Measurements from ENCODE around the gene OPA3. TPM values are rescaled to one million over a fixed set of nuclear protein-coding genes. Genes with fewer than 3 reads are reported as not detected.
A peak's percentile ranks its signal among the peaks of the same experiment; 100 is the strongest.

The OPA3 gene
- total and polyA plus RNA-seq, 4 donors: 2.0 to 8.8 (median 5.7) TPM

- Histone ChIP-seq H3K27me3 (ENCODE audit: control insufficient read depth in 1 of 2, insufficient read depth in 2 of 2, low read length in 1 of 2) (no peaks in the 10 kb centered on the region), H3K36me3 (ENCODE audit: control insufficient read depth in 1 of 2, insufficient read depth in 2 of 2, low read length in 1 of 2) (no peaks in the 10 kb centered on the region), H3K9me3 (ENCODE audit: control insufficient read depth, low read length) (no peaks in the 10 kb centered on the region), H3K4me3 (ENCODE audit: low read length in 2 of 2) (no peak overlapping the region), H3K4me1 (ENCODE audit: control insufficient read depth in 1 of 2, insufficient read depth in 2 of 2, low read length in 2 of 2) (no peaks in the 10 kb centered on the region), H3K27ac (ENCODE audit: low read depth in 1 of 2, low read length in 2 of 2) (no peak overlapping the region)
- WGBS, 2 donors: 80 to 86% methylated on average over 9 to 11 of the region's 11 CpGs
- intact Hi-C loops (cut with DNase I): loop anchor here in 1 of 2 donors (1.0 kb wide), 1 partner anchor 37 kb away; no protein-coding TSS in a partner anchor
- DNase-seq (no peak), ATAC-seq (ENCODE audit: low FRiP score) (no peak)
These were observed 23.9 kb downstream of the OPA3 start for GRCh38 chr19:45560686-45561085.

GRCh38 chr19:45560038-45560437, 24.6 kb downstream of the OPA3 start:
- H3K27ac ChIP-seq (ENCODE audit: low read depth in 1 of 2, low read length in 2 of 2): no peak overlapping the region
- no peaks in the 10 kb centered on the region for H3K4me1 ChIP-seq (ENCODE audit: control insufficient read depth in 1 of 2, insufficient read depth in 2 of 2, low read length in 2 of 2)
- no peaks in the 10 kb centered on the region for H3K27me3 ChIP-seq (ENCODE audit: control insufficient read depth in 1 of 2, insufficient read depth in 2 of 2, low read length in 1 of 2)
- H3K4me3 ChIP-seq (ENCODE audit: low read length in 2 of 2): no peak overlapping the region
- intact Hi-C loops (cut with DNase I): loop anchor here in 1 of 2 donors (1.0 kb wide), 1 partner anchor 37 kb away; no protein-coding TSS in a partner anchor
- no peaks in the 10 kb centered on the region for H3K36me3 ChIP-seq (ENCODE audit: control insufficient read depth in 1 of 2, insufficient read depth in 2 of 2, low read length in 1 of 2)
- no peaks in the 10 kb centered on the region for H3K9me3 ChIP-seq (ENCODE audit: control insufficient read depth, low read length)
- 89 to 92% methylated on average over 5 of the region's 5 CpGs for WGBS, 2 donors
- no peak for DNase-seq
- no peak for ATAC-seq (ENCODE audit: low FRiP score)

GRCh38 chr19:45558399-45558878, 26.2 kb downstream of the OPA3 start:
- H3K27me3 ChIP-seq (ENCODE audit: control insufficient read depth in 1 of 2, insufficient read depth in 2 of 2, low read length in 1 of 2): no peaks in the 10 kb centered on the region
- no peak overlapping the region for H3K27ac ChIP-seq (ENCODE audit: low read depth in 1 of 2, low read length in 2 of 2)
- H3K9me3 ChIP-seq (ENCODE audit: control insufficient read depth, low read length): no peaks in the 10 kb centered on the region
- no peaks in the 10 kb centered on the region for H3K4me1 ChIP-seq (ENCODE audit: control insufficient read depth in 1 of 2, insufficient read depth in 2 of 2, low read length in 2 of 2)
- DNase-seq (peak in 1 of 2 donors; percentile 58), ATAC-seq (ENCODE audit: low FRiP score) (no peak)
- intact Hi-C loops (cut with DNase I): no loop called here
- H3K36me3 ChIP-seq (ENCODE audit: control insufficient read depth in 1 of 2, insufficient read depth in 2 of 2, low read length in 1 of 2): no peaks in the 10 kb centered on the region
- 40 to 41% methylated on average over 10 of the region's 10 CpGs for WGBS, 2 donors
- no peak overlapping the region for H3K4me3 ChIP-seq (ENCODE audit: low read length in 2 of 2)

GRCh38 chr19:45556835-45557234, 27.8 kb downstream of the OPA3 start:
- Histone ChIP-seq H3K4me3 (ENCODE audit: low read length in 2 of 2) (no peak overlapping the region), H3K4me1 (ENCODE audit: control insufficient read depth in 1 of 2, insufficient read depth in 2 of 2, low read length in 2 of 2) (no peaks in the 10 kb centered on the region), H3K9me3 (ENCODE audit: control insufficient read depth, low read length) (no peaks in the 10 kb centered on the region), H3K27ac (ENCODE audit: low read depth in 1 of 2, low read length in 2 of 2) (no peak overlapping the region), H3K36me3 (ENCODE audit: control insufficient read depth in 1 of 2, insufficient read depth in 2 of 2, low read length in 1 of 2) (no peaks in the 10 kb centered on the region), H3K27me3 (ENCODE audit: control insufficient read depth in 1 of 2, insufficient read depth in 2 of 2, low read length in 1 of 2) (no peaks in the 10 kb centered on the region)
- DNase-seq (no peak), ATAC-seq (ENCODE audit: low FRiP score) (no peak)
- WGBS, 2 donors: 93 to 94% methylated on average over 5 of the region's 5 CpGs
- intact Hi-C loops (cut with DNase I): no loop called here

- no peak overlapping the region for H3K27ac ChIP-seq (ENCODE audit: low read depth in 1 of 2, low read length in 2 of 2)
- H3K4me1 ChIP-seq (ENCODE audit: control insufficient read depth in 1 of 2, insufficient read depth in 2 of 2, low read length in 2 of 2): no peaks in the 10 kb centered on the region
- DNase-seq (no peak), ATAC-seq (ENCODE audit: low FRiP score) (no peak)
- no peaks in the 10 kb centered on the region for H3K36me3 ChIP-seq (ENCODE audit: control insufficient read depth in 1 of 2, insufficient read depth in 2 of 2, low read length in 1 of 2)
- WGBS, 2 donors: 68 to 70% methylated on average over 1 of the region's 1 CpG
- no peaks in the 10 kb centered on the region for H3K9me3 ChIP-seq (ENCODE audit: control insufficient read depth, low read length)
- H3K27me3 ChIP-seq (ENCODE audit: control insufficient read depth in 1 of 2, insufficient read depth in 2 of 2, low read length in 1 of 2): no peaks in the 10 kb centered on the region
- H3K4me3 ChIP-seq (ENCODE audit: low read length in 2 of 2): no peak overlapping the region
- intact Hi-C loops (cut with DNase I): no loop called here
These were observed 30.1 kb downstream of the OPA3 start for GRCh38 chr19:45554481-45554880.

GRCh38 chr19:45553464-45553863, 31.1 kb downstream of the OPA3 start:
- H3K9me3 ChIP-seq (ENCODE audit: control insufficient read depth, low read length): no peaks in the 10 kb centered on the region
- DNase-seq (no peak), ATAC-seq (ENCODE audit: low FRiP score) (no peak)
- H3K27ac ChIP-seq (ENCODE audit: low read depth in 1 of 2, low read length in 2 of 2): no peak overlapping the region
- intact Hi-C loops (cut with DNase I): no loop called here
- no peaks in the 10 kb centered on the region for H3K27me3 ChIP-seq (ENCODE audit: control insufficient read depth in 1 of 2, insufficient read depth in 2 of 2, low read length in 1 of 2)
- H3K36me3 ChIP-seq (ENCODE audit: control insufficient read depth in 1 of 2, insufficient read depth in 2 of 2, low read length in 1 of 2): no peaks in the 10 kb centered on the region
- WGBS, 2 donors: 74 to 76% methylated on average over 34 of the region's 34 CpGs
- H3K4me1 ChIP-seq (ENCODE audit: control insufficient read depth in 1 of 2, insufficient read depth in 2 of 2, low read length in 2 of 2): no peaks in the 10 kb centered on the region
- no peak overlapping the region for H3K4me3 ChIP-seq (ENCODE audit: low read length in 2 of 2)

GRCh38 chr19:45547965-45548609, 36.5 kb downstream of the OPA3 start:
- H3K9me3 ChIP-seq (ENCODE audit: control insufficient read depth, low read length): no peaks in the 10 kb centered on the region
- no peaks in the 10 kb centered on the region for H3K4me1 ChIP-seq (ENCODE audit: control insufficient read depth in 1 of 2, insufficient read depth in 2 of 2, low read length in 2 of 2)
- no peaks in the 10 kb centered on the region for H3K36me3 ChIP-seq (ENCODE audit: control insufficient read depth in 1 of 2, insufficient read depth in 2 of 2, low read length in 1 of 2)
- ATAC-seq (ENCODE audit: low FRiP score): no peak
- H3K4me3 ChIP-seq (ENCODE audit: low read length in 2 of 2): no peak overlapping the region
- 87 to 92% methylated on average over 9 of the region's 9 CpGs for WGBS, 2 donors
- intact Hi-C loops (cut with DNase I): no loop called here
- no peak for DNase-seq
- no peaks in the 10 kb centered on the region for H3K27me3 ChIP-seq (ENCODE audit: control insufficient read depth in 1 of 2, insufficient read depth in 2 of 2, low read length in 1 of 2)
- H3K27ac ChIP-seq (ENCODE audit: low read depth in 1 of 2, low read length in 2 of 2): no peak overlapping the region

- H3K27ac ChIP-seq (ENCODE audit: low read depth in 1 of 2, low read length in 2 of 2): no peak overlapping the region
- H3K4me3 ChIP-seq (ENCODE audit: low read length in 2 of 2): no peak overlapping the region
- no peaks in the 10 kb centered on the region for H3K27me3 ChIP-seq (ENCODE audit: control insufficient read depth in 1 of 2, insufficient read depth in 2 of 2, low read length in 1 of 2)
- no peak for ATAC-seq (ENCODE audit: low FRiP score)
- DNase-seq: no peak
- no peaks in the 10 kb centered on the region for H3K36me3 ChIP-seq (ENCODE audit: control insufficient read depth in 1 of 2, insufficient read depth in 2 of 2, low read length in 1 of 2)
- H3K9me3 ChIP-seq (ENCODE audit: control insufficient read depth, low read length): no peaks in the 10 kb centered on the region
- 89 to 92% methylated on average over 10 of the region's 10 CpGs for WGBS, 2 donors
- intact Hi-C loops (cut with DNase I): no loop called here
- no peaks in the 10 kb centered on the region for H3K4me1 ChIP-seq (ENCODE audit: control insufficient read depth in 1 of 2, insufficient read depth in 2 of 2, low read length in 2 of 2)
These were observed 37.3 kb downstream of the OPA3 start for GRCh38 chr19:45547211-45547770.

- DNase-seq: no peak
- Histone ChIP-seq H3K4me1 (ENCODE audit: control insufficient read depth in 1 of 2, insufficient read depth in 2 of 2, low read length in 2 of 2) (no peaks in the 10 kb centered on the region), H3K27ac (ENCODE audit: low read depth in 1 of 2, low read length in 2 of 2) (no peak overlapping the region), H3K36me3 (ENCODE audit: control insufficient read depth in 1 of 2, insufficient read depth in 2 of 2, low read length in 1 of 2) (no peaks in the 10 kb centered on the region), H3K27me3 (ENCODE audit: control insufficient read depth in 1 of 2, insufficient read depth in 2 of 2, low read length in 1 of 2) (no peaks in the 10 kb centered on the region), H3K9me3 (ENCODE audit: control insufficient read depth, low read length) (no peaks in the 10 kb centered on the region), H3K4me3 (ENCODE audit: low read length in 2 of 2) (no peak overlapping the region)
- intact Hi-C loops (cut with DNase I): no loop called here
- 72 to 75% methylated on average over 7 of the region's 7 CpGs for WGBS, 2 donors
- no peak for ATAC-seq (ENCODE audit: low FRiP score)
These were observed 42.4 kb downstream of the OPA3 start for GRCh38 chr19:45542234-45542668.
